ENCODE data around the gene GYPC.
"Not testable (repeated sequence)": the region's sequence is repeated elsewhere in the genome, so short reads cannot be mapped to it uniquely, and the experiment has no call there.

Gene GYPC

DNA sequence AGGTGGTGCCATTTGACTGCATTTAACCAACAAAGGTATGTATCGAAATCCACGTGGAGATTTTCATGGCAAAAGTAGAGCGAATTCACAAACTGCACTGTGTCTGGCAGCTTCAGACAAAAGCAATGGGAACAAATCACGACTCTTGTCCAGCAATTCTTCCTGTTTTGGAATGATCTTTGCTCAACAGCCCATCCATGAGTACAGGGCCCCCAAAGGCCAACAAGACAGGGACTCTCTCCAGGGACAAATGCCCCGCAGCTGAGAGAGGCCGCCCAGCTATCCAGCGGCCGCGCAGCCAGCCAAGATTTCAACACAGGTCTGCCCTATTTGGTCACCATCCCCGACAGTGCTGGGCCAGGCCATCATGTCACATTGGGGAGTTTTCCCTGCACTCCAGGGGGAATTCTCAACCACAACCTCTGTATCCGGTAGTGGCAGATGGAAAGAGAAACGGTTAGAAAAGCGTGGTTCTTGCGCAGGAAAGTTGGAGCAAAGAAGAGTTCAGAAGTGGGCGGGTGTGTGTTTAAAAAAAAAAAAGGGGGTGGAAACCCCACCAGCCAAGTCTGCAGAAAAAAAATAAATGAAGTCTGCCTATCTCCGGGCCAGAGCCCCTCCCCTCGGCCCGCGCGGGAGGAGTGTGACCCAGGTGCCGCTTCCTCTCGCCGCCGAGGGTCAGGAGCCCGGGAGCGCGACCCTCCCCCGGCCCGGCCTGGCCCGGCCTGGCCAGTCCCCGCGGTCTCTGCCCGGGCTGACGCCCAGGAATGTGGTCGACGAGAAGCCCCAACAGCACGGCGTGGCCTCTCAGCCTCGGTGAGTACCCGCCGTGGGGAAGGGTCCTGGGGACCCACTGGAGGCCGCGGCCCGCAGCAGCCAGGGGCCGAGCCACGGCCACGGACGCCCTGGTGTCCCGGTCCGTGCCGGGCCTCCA is at the start of gene GYPC:
Gene GYPC (plus strand): TSS at position 659 of the 931 bp plus-strand sequence. CDS start 106 bp downstream, at position 765.
- DNase-seq (ENCODE audit: low read depth): peak; percentile 53

DNA sequence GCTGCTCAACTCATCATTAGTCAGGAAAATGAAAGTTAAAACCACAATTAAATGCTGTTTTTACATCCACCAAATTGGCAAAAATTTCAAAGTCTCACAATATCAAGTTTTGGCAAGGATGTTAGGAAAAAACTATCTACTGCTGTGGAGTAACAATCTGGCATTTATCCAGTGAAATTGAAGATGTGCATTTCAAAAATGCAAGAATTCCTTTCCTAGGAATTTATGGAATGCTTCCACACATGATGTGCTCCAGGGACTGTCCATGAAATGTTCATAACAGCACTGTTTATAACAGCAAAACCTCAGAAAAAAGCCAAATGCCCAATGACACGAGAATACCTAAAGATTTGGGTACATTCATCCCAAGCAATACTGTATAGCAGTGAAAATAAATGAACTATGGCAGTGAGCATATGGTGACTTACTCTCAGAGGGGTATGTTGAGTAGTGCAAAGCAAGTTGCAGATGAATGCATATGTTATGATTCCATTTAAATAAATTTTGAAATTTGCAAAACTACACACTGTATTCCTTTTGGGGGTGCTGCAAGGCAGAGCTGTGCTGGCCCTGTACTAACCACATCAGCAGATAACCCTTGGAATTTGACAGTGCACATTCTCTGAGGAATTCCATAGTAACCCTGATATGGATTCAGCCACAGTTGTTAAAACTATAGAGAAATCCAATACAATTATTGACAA is 41.3 kb upstream of the GYPC start:
- DNase-seq (ENCODE audit: low read depth): no peak

GRCh38 chr2:126616606-126617069 is 39.3 kb upstream of the GYPC start:
- DNase-seq (ENCODE audit: low read depth): no peak

GRCh38 chr2:126620302-126620701 is 35.7 kb upstream of the GYPC start:
- no peak for DNase-seq (ENCODE audit: low read depth)

DNA sequence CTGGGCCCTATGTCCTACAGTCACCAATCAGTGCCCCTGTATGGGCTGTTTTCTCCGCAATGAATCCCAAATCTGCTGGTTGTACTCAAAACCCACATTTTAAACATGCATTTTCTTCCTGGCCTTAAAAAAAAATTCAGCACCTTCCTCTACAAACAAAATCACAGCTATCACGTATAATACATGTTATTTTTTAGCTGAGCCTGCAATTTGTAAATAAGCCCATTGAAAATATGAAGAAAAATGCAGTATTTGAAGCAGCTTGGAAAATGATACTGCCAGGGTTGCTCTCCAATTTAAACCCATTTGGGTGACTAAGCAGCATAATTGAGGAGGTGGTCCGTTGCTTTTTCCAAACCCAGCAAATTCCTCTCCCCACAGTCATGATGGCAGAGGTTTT is 33.0 kb upstream of the GYPC start:
- DNase-seq (ENCODE audit: low read depth): no peak

- DNase-seq (ENCODE audit: low read depth): no peak
These were observed 28.3 kb upstream of the GYPC start for GRCh38 chr2:126627643-126628042.

GRCh38 chr2:126634273-126634861 is 21.6 kb upstream of the GYPC start:
- no peak for DNase-seq (ENCODE audit: low read depth)

DNA sequence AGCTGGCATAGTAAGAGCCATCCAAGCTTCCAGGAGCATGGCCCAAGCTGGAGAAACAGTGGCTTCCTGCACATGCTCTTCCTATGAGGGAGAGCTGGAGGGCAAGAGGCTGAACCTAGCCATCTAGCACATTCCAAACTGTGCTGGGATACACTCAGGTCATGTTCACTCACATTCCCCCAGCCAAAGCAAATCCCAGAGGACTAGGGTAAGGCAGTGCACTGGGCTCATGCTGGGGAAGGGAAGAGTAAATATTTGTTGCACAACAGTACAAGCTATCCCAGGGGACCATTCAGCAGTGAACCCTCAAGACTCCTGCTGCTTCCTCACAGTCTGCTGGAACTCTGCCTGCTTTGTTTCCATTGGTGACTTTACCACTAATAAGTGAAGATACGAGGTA is 20.7 kb upstream of the GYPC start:
- peak; percentile 56 for DNase-seq (ENCODE audit: low read depth)

DNA sequence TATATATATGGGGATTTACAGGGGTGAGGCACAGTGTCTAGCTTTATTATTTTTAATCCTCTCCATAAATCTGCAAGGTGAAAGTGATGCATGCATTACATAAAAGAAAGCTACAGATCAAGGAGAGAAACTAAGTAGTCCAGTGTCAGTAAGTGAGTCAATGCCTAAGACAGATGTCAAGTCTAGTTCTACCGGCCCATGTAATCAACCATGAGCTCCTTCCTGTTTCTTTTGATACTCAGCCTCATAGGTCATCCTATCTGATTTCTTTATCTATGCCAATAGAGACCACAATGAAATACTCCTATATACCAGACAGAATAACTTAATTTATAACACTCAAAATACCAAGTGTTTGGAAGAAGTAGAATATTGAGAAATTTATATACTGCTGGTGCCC is 20.2 kb upstream of the GYPC start:
- DNase-seq (ENCODE audit: low read depth): no peak

- DNase-seq (ENCODE audit: low read depth): no peak
These were observed 18.6 kb upstream of the GYPC start for GRCh38 chr2:126637386-126637785.

GRCh38 chr2:126638746-126639145 is 17.2 kb upstream of the GYPC start:
- DNase-seq (ENCODE audit: low read depth): no peak

GRCh38 chr2:126639276-126639675 is 16.7 kb upstream of the GYPC start:
- no peak for DNase-seq (ENCODE audit: low read depth)

DNA sequence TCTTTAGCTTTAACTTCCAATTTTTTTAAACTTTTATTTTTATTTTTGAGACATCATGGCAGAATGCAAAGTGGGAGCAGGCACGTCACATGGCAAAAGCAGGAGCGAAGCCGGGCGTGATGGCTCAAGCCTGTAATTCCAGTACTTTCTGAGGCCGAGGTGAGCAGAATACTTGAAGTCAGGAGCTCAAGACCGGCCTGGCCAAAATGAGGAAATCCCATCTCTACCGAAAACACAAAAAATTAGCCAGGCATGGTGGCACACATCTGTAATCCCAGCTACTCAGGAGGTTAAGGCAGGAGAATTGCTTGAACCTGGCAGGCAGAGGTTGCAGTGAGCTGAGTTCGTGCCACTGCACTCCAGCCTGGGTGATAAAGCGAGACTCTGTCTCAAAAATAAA is 14.7 kb upstream of the GYPC start:
- not testable (repeated sequence) for DNase-seq (ENCODE audit: low read depth)

DNA sequence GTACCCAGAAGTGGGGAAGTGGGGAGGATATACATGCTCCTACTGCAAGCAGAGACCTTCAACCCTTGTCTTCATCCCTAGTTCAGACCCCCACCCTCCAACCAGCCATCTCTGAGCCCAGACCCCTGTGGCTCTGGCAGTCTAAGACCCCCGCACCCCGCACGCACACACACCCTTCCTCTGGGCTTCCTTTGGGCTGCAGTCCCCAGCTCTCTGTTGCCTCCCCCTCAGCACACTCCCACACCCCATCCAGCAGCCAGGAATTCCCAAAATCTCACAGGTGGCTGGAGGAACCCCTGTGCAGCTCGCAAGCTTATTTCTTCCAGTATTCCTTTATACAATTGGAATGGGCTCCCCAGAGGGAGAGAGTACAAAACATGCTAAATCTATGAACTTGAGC is 13.9 kb upstream of the GYPC start:
- no peak for DNase-seq (ENCODE audit: low read depth)

GRCh38 chr2:126643431-126643830 is 12.5 kb upstream of the GYPC start:
- DNase-seq (ENCODE audit: low read depth): no peak

DNA sequence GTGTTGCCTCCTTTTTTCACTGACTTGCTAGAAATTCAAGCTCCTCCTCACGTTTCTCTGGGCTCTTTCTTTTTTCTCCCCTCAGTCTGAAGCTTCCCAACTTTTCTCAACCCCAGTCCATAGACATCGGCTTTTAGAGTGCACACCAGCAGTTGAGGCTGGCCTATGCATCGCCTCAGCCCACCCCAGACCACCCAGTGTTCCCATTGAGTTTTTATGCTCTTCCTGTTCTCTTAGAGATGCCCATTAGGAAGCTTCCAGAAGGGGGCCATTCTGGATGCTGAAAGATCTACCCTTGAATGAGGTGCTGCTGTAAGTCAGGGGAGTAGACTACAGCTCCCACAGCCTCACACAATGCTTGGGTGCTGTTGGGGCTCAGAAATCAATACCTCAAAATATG is 12.0 kb upstream of the GYPC start:
- no peak for DNase-seq (ENCODE audit: low read depth)

- no peak for DNase-seq (ENCODE audit: low read depth)
These were observed 11.2 kb upstream of the GYPC start for GRCh38 chr2:126644630-126645191.

DNA sequence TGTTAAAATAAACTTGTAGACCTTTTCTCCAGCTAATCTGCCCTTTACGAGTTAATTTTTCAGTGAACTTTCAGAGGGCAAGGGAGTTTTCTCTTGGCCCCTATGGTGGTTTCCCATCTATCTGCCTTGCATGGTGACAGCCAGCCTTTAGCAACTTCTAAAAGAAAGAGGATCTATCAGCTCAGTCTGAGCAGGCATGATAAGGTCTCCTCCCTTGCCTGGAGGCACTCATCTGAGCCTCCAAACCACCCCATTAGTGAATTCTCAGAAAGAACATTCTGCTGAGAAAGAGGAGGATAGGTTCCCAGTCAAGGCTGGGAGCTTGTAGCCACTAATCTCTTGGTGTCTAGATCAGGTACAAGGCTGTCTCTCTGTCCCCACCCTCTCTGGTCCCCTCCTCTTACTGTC is 10.7 kb upstream of the GYPC start:
- no peak for DNase-seq (ENCODE audit: low read depth)

- no peak for DNase-seq (ENCODE audit: low read depth)
These were observed 9.9 kb upstream of the GYPC start for GRCh38 chr2:126646026-126646425.

GRCh38 chr2:126647714-126648344 is 8.1 kb upstream of the GYPC start:
- not testable (repeated sequence) for DNase-seq (ENCODE audit: low read depth)

DNA sequence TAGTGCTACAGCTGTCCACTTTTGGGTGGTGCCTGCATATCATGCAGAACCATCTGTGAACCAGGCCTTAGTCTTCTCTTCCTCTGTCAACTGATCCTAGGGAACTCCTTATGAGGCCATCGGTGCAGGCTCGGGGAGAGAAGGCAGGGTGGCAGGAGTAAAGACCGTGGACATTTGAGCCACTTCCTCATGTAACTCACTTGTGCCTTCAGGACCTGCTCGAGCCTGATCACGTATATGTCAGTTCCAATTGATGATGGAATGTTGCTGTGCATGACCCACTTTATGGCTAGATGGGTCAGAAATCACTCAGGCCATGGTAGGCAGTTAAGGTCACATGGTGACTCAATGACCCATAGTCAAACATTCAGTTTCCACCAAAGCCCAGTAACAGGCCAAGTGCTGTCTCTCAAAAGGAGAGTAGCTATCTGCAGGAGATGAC is 7.6 kb upstream of the GYPC start:
- DNase-seq (ENCODE audit: low read depth): not testable (repeated sequence)

GRCh38 chr2:126649101-126649500 is 6.9 kb upstream of the GYPC start:
- no peak for DNase-seq (ENCODE audit: low read depth)

Data from fibroblast of the conjunctiva (primary cell).